IPS DF 6.9 (cell line): Measurements from ENCODE around the gene HECA.
"Not testable (repeated sequence)": the region's sequence is repeated elsewhere in the genome, so short reads cannot be mapped to it uniquely, and the experiment has no call there.

ENCODE experiments used
- DNase-seq: peaks from one replicate; pipeline ENCODE4 v3.0.0-alpha.2; 2013; ENCODE audit warnings: low read depth, low spot score
- H3K27ac ChIP-seq: one replicate; pipeline ENCODE4 v1.5.1; 2013; ENCODE audit warnings: low read length, control low read depth
- H3K27me3 ChIP-seq: 2 replicates; pipeline ENCODE4 v1.6.1; 2013; ENCODE audit warnings: mild to moderate bottlenecking, low read length; ENCODE audit not compliant: control insufficient read depth, insufficient read depth
- H3K36me3 ChIP-seq: 2 replicates; pipeline ENCODE4 v1.6.1; 2013; ENCODE audit warnings: low read length; ENCODE audit not compliant: control insufficient read depth, insufficient read depth
- H3K4me1 ChIP-seq: 2 replicates; pipeline ENCODE4 v1.6.1; 2013; ENCODE audit warnings: low read length; ENCODE audit not compliant: control insufficient read depth, insufficient read depth
- H3K4me3 ChIP-seq: 2 replicates; pipeline ENCODE4 v1.5.1; 2013; ENCODE audit warnings: mild to moderate bottlenecking, low read length
- H3K9me3 ChIP-seq: 2 replicates; pipeline ENCODE4 v1.6.1; 2013; ENCODE audit warnings: low read length, inconsistent platforms; ENCODE audit not compliant: control insufficient read depth, insufficient read depth
- WGBS: extraction: QIAGEN DNeasy Blood & Tissue Kit; methylation state at CpG from one replicate; pipeline ENCODE4 v1.1.7; 2013; ENCODE audit warnings: mixed read lengths, missing lambda C conversion rate; ENCODE audit not compliant: insufficient read length, insufficient coverage; 5-methylcytosine and 5-hydroxymethylcytosine counted together

The HECA gene

DNA sequence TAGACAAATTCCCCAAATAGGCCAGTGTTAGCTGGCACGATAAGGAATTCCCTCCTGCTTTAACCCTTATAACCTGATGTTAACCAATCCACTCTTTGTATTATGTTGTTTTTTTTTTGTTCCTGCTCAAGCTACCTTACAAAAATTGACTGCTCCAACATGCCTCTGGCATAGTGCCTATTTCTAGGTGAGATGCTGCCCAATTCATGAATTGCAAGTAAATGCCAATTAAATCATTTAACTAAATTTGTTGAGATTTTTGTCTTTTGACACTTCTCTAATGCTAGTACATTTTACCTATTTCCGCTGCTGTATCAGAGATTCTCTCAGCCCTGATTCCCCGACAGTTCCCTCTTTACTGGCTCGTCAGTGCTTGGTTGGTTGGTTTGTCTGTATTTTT is 66.5 kb downstream of the HECA start:
- no peaks in the 10 kb centered on the region for H3K36me3 ChIP-seq
- H3K4me1 ChIP-seq = no peaks in the 10 kb centered on the region
- no peaks in the 10 kb centered on the region for H3K27me3 ChIP-seq
- no peak for DNase-seq
- no peak overlapping the region for H3K4me3 ChIP-seq
- H3K27ac ChIP-seq = no peak overlapping the region
- WGBS = no CpG with 5 or more reads among the region's 4 CpGs
- no peaks in the 10 kb centered on the region for H3K9me3 ChIP-seq

- no peaks in the 10 kb centered on the region for H3K36me3 ChIP-seq
- no peaks in the 10 kb centered on the region for H3K9me3 ChIP-seq
- no peaks in the 10 kb centered on the region for H3K27me3 ChIP-seq
- H3K4me3 ChIP-seq = no peak overlapping the region
- no peak for DNase-seq
- H3K4me1 ChIP-seq = no peaks in the 10 kb centered on the region
- no CpG with 5 or more reads among the region's 2 CpGs for WGBS
- H3K27ac ChIP-seq = no peak overlapping the region
Observed at GRCh38 chr6:139204978-139205377, 70.1 kb downstream of the HECA start.

DNA sequence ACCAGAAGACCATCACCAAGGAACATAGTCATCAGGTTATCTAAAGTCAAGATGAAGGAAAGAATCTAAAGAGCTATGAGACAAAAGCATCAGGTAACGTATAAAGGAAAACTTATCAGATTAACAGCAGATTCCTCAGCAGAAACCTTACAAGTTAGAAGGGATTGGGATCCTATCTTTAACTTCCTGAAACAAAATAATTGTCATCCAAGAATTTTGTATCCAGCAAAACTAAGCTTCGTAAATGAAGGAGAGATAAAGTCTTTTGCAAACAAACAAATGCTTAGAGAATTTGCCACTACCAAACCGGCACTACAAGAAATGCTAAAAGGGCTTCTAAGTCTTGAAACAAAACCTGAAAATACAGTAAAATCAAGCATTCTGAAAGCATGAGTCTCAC is 71.0 kb downstream of the HECA start:
- H3K9me3 ChIP-seq = no peaks in the 10 kb centered on the region
- no peaks in the 10 kb centered on the region for H3K36me3 ChIP-seq
- H3K27me3 ChIP-seq = no peaks in the 10 kb centered on the region
- no peaks in the 10 kb centered on the region for H3K4me1 ChIP-seq
- no CpG with 5 or more reads among the region's 3 CpGs for WGBS
- no peak overlapping the region for H3K27ac ChIP-seq
- H3K4me3 ChIP-seq = no peak overlapping the region
- DNase-seq = no peak

- H3K27ac ChIP-seq, H3K4me1 ChIP-seq, H3K4me3 ChIP-seq, H3K36me3 ChIP-seq, DNase-seq, H3K9me3 ChIP-seq, H3K27me3 ChIP-seq: not testable (repeated sequence)
- WGBS = no CpG with 5 or more reads among the region's 10 CpGs
Observed at GRCh38 chr6:139210766-139211165, 75.9 kb downstream of the HECA start.

GRCh38 chr6:139212460-139212859 is 77.6 kb downstream of the HECA start:
- not testable (repeated sequence) for DNase-seq, H3K9me3 ChIP-seq, H3K27ac ChIP-seq, H3K4me3 ChIP-seq, H3K36me3 ChIP-seq, H3K27me3 ChIP-seq, H3K4me1 ChIP-seq
- no CpG with 5 or more reads among the region's 2 CpGs for WGBS

DNA sequence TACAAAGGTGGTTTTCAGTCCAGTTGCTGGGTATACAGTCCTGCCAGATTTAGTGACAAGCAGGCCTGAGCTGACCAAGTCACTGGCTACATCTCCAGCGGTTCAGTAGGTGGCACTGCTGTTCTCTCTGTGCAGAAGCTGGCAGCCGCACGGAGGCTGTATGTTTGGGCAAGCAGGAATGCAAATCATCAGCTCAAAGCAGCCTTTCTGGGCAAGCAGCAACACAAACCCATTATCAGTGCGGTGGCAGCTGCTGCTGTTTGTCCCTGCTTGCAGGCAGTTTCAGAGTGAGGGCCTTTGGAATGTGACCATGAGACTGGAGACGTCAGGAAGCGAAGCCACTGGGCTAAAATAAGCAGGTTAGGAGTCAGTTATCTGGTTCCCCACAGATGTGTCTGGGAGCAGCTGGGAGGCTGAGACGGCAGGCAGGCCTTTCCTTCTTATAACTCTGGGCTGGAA is 84.4 kb downstream of the HECA start:
- Histone ChIP-seq H3K27me3 (no peaks in the 10 kb centered on the region), H3K9me3 (no peaks in the 10 kb centered on the region), H3K27ac (no peak overlapping the region), H3K36me3 (no peaks in the 10 kb centered on the region), H3K4me3 (no peak overlapping the region), H3K4me1 (no peaks in the 10 kb centered on the region)
- DNase-seq = peak; percentile 75
- no CpG with 5 or more reads among the region's 7 CpGs for WGBS

DNA sequence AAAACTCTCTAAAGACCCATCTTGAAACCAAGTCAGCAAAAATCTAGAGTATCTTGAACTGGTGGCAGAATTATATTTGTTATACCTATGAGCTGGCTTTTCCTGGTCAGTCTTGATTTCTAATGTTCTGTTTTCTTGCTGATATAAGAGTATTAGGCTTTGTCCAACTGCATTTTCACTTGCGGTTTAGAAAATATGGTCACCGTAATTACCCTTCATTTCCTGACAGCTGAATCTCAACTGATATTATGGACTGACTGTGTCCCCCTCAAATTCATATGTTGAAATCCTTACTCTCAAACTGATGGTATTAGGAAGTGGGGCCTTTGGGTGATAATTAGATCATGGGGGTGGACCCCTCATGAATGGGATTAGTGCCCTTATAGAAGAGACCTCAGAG is 84.9 kb downstream of the HECA start:
- Histone ChIP-seq H3K36me3 (no peaks in the 10 kb centered on the region), H3K4me3 (no peak overlapping the region), H3K27ac (no peak overlapping the region), H3K27me3 (no peaks in the 10 kb centered on the region), H3K9me3 (no peaks in the 10 kb centered on the region), H3K4me1 (no peaks in the 10 kb centered on the region)
- no CpG with 5 or more reads among the region's 2 CpGs for WGBS
- no peak for DNase-seq

GRCh38 chr6:139228387-139228786 is 93.5 kb downstream of the HECA start:
- H3K4me3 ChIP-seq, DNase-seq, H3K36me3 ChIP-seq, H3K27ac ChIP-seq, H3K9me3 ChIP-seq, H3K27me3 ChIP-seq, H3K4me1 ChIP-seq: not testable (repeated sequence)
- WGBS = no CpG with 5 or more reads among the region's 3 CpGs
